SW480 (cell line): ENCODE data around the gene NSMF.

Source experiments
- DNase-seq: peaks from one replicate; pipeline ENCODE4 v3.0.0-alpha.2; 2016; ENCODE audit warnings: low spot score

NSMF gene

DNA sequence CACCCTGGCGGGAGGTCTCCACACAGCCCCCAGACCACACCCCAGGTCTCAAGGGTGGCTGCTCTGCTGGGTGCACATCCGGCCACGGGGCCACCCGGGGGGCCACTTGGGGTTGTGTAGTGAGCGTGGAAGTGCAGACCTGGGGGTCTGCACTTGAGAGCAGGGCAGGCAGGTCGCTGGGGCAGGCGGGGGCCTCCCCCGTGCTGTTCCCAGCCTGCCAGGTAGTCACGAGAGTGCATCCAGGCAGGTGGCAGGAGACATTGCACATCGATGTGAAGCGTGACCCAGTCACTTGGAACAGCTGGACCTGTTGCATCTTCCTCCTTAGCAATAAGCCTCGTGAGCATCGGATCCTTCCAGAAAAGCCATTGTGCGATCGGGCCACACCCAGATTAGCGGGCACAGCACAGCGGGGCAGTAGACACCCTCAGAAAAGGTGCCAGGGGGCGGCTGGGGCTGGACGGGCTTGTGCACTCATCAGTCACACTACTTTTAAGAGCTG lies 13.2 kb downstream of the NSMF start:
- peak; percentile 77 for DNase-seq

DNA sequence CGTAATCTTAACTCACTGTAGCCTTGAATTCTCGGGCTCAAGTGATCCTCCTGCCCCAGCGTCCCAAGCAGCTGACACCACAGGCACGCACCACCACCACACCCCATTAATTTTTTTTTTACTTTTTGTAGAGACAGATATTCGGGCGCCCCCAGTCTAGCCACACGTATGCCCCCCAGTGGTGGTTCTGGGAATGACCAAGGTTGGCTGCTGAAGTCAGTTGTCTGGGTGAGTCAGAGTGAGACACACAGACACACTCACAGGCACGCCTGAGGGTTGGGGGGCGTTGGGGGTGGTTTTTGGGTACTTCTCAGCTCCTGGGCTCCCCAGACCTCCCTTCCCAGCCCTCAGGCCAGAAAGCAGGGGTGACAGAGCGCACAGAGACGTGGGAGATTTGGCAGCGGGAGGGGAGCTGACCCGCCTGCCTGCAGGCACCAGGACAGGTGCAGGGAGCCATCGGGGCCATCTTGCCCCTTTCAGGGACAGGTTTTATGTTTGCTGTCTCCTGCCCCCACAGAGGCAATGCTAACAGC lies 13.8 kb downstream of the NSMF start:
- DNase-seq, result peak; percentile 88

DNA sequence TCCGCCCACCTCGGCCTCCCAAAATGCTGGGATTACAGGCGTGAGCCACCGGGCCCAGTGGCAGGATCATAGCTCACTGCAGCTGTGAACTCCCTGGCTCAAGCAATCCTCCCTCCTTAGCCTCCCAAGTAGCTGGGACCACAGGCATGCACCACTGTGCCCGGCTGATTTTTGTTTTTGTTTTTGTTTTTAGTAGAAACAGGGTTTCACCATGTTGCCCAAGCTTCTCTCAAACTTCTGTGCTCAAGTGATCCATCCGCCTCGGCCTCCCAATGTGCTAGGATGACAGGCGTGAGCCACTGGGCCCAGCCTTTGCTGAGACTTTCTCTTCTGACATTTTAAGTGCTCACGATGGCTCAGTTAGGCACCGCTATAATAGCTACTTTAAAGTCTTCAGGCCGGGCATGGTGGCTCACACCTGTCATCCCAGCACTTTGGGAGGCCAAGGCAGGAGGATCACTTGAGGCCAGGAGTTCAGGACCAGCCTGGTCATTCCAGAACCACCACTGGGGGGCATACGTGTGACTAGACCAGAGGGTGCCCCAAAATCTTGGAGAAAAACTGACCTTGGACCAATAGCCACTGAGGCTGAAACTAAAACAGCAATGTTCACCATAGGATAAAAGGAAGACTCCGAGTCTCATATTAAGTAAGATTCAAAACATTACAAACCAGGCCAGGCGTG lies 14.9 kb downstream of the NSMF start:
- peak; percentile 57 for DNase-seq

DNA sequence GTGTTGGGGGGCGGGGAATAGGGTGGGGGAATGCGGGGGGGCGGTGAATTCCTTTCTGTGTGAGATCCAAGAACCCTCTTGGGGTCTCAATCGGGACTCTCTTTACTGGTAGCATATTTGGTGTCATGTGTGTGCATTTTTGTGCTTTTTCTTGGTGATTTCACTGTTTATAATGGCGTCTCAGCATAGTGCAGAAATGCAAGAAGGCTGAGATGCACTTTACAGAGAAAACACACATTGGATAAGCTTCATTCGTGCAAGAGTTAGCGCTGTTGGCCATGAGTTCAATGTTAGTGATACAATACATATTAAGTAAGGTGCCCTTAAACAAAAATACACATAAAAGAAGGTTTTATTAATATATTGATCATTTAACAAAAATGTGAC lies 17.2 kb downstream of the NSMF start:
- DNase-seq, result peak; percentile 78

DNA sequence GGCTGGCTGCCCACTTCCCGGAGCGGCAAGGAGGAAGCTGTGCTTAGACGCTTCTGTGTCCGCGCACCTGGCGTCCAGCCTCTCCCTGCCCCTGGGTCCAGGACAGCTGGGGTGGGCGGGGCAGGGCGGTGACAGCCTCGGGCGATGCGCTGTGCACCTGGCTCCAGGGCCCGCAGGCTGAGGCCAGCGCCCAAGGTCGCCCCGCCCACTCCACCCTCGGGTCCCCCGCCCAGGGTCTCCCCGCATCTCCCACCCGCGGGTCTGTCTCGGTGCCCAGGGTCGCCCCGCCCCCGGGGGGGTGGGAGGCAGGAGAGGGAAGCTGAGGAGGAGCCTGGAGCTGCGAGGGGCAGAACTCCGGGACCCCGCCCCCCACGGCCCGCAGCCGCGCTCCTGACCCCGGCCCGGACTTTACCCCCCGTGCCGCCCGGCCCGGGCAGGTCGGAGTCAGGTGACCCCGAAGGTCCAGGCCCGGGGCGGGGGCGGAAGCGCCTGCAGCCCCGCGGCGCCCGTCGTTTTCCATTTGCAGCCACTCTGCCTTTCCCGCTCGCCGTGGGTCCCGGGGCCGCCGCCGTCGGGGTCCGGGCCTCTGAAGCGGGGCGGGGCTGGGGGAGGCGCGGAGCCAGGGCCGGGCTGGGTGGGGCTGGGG lies 17.7 kb downstream of the NSMF start, which contains the start of gene ENTPD8:
TSS of gene ENTPD8 (minus strand) at position 69 of the 646 bp plus-strand sequence. CDS start 3,072 bp downstream, outside the sequence.
- peak; percentile 91 for DNase-seq

DNA sequence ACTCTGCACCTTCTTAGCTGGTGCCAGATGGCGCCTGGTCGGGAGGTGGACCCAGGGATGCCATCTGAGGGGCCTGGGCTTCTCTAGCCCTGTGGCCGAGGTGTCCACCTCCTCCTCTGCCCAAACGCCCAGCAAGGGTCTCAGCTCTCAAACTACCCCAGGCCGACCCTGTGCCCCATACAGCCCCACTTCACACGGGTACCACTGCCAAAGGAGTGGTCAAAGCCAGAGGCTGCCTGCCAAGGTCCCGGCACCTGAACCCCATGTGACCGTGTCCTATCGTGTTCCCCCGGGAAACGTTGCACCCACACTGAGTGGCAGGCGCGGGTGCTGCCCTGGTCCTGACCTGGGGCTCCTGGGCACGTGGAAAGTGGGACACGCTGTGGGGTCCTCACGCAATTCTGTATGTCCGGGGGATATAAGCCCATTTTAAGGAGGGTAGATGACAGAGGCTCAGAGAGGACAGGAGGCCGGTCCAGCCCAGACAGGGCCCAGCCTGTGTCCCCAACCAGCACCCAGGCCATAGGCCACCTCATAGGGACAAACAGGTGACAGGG lies 19.9 kb downstream of the NSMF start:
- DNase-seq, result no peak

DNA sequence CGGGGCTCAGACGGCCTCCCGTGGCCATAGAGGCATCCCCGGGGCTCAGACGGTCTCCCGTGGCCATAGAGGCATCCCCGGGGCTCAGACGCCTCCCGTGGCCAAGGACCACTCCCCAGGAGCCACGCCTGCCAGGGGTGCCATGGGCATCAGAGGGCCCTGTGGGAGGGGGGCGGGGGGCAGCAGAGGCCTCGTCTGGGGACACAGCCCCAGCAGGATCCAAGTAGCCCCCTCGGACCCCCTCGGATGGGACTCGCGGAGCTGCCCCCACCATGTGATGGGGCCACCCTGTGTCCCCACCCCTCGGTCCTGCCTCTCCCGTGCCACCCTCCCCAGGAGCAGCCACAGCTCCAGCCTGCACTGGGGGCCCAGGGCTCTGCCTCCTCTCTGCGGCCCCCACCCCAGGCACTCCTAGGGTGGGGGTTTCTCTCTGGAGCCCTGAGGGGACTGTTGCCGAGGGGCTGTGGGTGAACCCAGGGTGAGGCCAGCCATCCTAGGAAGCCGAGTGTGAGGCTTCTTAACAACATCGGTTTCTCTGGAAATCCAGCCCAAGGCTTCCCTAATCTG lies 20.5 kb downstream of the NSMF start:
- DNase-seq, result no peak

DNA sequence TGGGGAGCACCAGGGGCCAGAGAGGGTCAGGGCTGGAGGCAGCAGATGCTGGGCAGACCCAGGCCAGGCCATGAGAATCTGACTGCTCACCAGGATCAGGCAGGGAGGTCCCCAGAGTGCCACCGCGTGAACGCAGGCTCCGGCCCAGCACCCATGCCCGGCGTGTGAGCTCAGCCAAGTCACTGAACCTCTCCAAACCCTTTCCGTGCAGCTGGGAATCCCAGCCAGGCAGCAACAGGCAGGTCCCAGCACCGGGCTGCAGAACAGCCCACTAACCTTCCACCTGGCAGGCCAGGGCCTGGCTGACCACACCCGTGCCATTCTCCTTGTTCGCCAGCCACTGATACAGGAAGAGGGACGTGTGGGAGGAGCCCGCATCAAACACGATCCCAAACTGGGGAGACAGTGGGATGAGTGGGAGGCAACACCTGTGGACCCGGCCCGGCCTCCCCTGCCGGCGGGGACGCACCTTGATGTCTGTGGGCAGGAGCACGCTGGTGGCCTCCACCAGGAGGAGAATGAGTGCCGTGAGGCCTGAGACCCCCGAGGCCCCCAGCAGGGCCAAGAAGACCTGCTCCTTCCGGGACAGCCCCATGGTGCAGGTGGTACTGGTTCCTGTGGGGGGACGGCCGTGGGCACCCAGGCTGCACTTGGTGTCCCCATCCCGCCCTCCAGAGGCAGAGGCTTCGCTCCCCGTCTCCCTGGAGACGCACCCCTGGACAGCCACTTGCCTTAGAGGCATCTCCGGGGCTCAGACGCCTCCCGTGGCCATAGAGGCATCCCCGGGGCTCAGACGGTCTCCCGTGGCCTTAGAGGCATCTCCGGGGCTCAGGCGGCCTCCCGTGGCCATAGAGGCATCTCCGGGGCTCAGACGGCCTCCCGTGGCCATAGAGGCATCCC lies 21.2 kb downstream of the NSMF start:
- DNase-seq, result peak; percentile 83

DNA sequence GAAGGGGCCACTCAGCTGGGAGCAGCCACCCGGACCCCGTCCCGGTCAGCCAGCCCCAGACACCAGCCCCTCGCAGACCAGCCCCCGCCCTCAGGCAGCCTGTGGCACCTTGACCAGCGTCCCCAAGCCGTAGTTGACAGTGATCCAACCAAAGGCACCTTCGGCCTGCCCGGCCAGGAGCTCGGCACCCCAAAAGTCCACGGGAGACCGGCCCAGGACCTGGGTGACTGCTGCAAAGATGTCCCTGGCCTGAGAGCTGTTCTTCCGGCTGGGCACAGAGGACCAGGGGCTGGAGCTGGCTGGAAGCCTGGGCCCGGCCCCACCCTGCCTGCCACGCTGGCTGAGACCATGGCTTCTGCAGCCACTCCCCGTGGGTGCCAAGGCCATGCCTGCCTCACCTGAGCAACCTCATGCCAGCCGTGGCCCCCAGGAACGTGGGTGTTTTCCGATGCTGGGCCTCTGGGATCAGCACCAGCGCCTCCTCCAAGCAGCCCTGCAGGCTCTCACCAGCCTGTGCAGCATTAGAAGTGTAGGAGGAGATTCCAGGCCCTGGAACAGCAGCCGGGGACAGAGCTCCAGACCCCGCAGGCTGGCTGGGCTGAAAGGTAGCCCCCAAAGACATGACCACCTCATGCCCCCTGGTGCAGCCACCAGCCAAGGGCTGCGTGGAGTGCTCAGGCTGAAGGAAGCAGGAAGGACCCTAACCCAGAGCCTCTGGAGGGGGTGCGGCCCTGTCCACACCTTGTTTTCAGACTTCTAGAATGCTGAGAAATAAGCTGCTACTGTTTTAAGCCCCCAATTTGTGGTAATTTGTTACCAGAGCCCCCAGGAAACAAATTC lies 22.2 kb downstream of the NSMF start:
- DNase-seq, result no peak

DNA sequence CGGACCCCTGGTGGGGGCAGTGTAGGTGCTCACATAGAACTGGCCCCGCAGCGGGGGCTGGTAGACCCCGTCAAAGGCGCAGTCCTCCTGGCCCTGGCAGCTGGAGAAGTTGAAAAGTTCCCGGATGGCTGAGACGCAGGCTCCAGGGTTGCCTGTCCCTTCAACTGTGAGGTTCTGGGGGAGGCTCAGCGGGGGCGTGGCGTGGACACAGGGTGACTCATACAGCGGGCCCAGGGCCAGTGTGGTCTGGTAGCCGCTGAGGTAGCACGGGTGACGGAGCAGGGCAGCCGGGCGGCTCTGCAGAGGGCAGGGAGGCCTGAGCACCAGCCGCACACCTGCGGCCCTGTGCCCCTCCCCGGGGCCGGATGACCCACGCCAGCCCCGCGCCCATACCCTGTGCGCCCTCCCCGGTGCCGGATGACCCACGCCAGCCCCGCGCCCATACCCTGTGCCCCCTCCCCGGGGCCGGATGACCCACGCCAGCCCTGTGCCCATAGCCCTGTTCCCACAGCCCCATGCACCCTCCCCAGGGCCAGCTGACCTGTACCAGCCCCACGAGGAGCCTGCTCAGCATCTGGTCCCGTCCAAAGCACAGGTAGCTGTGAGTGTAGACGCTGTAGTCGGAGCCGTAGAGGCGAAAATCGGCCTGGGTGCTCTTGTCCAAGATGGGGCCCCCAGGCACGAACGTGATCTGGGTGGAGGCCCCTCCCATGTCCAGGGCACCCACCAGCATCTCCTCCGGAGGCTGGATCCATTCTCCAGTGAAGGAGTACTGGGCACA lies 23.0 kb downstream of the NSMF start:
- peak; percentile 90 for DNase-seq

DNA sequence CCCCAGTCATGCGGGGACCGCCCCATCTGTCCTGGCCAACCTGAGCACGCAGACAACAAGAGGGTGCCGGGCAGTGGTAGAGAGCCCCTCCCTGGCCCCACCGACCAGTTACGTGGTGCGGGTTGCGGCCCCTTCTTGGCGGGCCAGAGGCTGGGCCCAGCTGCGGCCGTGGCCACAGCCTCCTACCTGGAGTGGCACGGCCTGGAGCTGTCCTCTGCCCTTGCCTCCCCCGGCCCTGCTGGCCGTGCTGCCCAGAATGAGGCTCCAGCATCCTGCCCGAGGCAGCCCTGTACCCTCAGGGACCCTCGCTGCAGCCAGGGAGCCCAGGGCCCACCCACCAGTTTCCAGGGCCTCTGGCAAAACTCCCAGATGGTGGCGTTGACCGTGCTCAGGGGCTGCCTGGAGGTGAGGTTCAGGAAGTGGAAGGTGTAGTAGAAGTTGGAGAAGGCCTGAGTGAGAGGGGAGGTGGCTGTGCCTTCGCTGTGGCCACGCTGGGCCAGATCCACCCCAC lies 23.7 kb downstream of the NSMF start:
- DNase-seq, result no peak

DNA sequence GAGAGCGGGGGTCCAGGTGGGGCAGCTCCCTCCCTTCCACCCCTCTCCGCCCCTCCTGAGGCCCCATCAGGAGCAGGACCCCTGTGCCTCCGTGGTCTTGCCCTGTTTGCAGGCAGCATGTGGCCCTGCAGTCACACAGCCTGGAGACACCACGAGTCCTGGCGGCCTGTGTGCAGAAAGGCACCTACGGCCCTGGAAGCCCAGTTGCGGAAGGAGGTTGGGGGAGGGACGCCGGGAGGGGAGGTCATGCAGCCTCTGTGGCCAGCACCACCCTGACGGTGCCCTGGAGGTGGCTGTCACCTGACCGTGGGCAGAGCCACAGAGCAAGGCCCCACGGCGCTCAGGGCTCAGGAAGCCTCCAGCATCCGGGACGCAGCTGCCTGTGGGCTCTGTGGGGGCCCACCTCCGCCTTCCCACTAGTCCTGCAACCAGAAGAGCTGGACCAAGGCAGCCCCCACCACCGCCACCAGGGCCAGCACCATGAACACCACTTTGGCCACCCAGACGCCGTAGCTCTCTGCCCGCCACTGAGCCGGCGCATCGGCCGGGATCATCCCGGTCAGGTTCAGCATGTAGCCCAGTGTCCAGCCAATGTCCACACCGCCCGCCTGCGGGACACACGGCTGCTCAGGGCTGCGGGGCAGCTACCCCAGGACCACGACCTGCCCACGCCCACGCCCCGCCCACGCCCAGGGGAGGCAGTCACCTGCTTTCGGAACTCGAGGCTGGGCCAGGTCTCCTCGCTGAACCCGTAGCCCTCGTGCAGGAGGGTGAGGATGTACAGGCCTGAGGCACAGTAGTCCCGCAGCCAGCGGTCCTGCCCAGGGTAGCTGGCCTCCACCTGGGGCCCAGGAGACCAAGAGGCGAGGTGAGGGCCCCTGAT lies 24.4 kb downstream of the NSMF start:
- no peak for DNase-seq

DNA sequence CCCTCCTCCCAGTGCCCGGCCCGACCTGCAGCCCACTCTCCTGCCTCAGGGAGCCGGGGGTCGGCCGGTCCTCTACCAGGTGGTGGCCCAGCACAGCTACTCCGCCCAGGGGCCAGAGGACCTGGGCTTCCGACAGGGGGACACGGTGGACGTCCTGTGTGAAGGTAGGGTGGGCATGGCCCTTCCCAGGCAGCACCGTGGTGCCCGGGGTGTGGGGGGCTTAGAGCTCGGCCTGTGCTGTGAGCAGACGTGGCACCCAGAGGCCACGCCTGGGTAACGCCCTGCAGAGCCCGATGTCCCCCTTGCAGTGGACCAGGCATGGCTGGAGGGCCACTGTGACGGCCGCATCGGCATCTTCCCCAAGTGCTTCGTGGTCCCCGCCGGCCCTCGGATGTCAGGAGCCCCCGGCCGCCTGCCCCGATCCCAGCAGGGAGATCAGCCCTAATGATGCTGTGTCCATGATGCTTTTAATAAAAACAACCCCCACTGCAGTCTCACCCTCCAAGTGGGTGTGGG lies 25.2 kb downstream of the NSMF start:
- no peak for DNase-seq

DNA sequence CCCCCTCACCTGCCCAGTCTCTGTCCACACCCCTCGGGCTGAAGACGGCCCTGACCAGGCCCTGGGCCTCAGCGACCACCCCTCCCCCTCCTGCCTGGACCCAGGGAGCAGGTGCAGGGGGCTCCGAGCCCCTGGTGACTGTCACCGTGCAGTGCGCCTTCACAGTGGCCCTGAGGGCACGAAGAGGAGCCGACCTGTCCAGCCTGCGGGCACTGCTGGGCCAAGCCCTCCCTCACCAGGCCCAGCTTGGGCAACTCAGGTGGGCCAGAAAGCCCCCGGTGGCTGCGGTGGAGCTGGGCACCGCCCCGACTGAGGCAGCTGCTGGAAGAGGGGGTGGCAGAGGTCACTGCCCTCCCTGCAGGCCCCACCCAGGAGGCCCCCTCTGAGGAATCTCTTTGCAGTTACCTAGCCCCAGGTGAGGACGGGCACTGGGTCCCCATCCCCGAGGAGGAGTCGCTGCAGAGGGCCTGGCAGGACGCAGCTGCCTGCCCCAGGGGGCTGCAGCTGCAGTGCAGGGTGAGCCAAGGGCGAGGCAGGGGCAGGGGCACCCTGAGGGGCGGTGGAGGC lies 25.7 kb downstream of the NSMF start:
- DNase-seq, result no peak

DNA sequence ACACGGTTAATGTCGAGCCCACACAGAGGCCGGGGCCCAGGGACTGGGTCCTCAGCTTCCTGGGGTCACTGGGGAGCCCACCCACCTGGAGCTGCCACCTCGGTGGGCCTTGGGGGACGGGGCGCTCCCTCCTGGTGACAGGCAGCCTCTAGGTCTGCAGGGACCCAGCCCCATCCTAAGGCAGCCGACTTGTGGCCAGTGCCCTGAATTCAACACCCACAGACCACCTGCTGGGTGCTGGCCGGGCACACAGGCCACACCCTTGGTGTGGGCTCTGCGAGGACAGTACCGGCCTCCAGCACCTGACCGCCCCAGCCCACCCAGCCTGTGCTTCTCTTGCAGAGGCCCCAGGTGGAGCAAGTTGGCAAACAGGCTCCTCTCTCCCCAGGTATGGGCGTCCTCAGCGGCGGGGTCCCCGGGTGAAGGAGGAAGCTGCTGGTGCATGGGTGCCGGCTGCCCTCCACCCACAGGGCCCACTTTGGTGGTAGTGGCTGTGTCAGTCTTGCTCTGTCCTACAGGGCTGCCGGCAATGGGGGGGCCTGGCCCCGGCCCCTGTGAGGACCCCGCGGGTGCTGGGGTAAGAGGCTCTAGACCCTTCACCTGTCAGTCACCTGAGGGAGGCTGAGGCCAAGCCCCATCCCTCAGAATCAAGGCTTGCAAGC lies 26.3 kb downstream of the NSMF start:
- DNase-seq, result no peak

DNA sequence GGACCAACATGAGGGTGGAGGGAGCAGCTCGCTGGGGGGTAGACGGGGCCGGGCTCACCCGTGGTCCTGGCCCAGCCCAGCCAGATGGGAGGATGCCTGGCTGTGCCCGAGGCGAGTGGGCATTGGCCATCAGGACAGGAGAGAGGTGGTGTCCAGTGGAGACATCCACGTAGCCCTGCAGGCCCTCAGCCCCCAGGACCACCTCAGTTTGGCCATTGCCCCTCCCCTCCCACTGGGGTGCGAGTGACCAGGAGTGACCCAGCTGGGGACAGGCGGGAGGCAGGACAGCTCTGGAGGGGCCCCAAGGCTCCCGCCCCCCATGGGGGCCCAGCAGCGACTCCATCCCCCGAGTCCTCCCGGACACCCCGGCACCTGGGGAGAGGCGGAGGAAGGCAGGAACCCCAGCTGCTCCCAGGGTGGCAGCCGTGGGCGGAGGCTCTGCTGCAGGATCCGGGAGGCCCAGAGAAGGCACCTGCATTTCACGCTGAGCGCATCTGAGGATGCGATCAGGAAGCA lies 27.7 kb downstream of the NSMF start:
- DNase-seq, result no peak

DNA sequence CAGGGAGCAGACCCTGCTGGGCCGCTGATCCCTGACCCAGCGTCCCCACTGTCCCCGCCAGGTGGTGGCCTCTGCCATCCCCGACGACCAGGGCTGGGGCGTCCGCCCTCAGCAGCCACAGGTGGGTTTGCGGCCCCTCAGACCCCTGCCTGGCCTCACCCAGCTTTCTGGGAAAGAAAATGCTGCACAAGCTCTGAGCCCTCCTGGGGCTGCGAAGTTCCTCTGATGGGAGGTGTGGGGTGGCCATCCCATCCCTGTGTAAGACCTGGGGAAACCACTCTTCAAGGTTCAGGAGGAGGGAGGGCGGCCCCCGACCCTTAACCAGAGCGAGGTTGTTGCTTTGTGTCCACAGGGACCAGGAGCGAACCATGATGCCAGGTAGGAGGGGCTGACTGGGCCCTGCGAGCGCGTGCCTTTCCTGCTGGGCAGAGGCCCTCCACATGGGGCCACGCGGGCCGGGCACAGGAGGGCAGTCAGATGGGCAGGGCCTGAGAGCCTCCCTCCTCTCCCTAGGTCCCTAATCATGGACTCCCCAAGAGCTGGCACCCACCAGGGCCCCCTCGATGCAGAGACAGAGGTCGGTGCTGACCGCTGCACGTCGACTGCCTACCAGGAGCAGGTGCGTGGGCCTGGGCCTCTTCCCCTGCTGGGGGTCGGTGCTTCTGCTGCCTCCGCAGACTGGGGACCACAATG lies 28.3 kb downstream of the NSMF start:
- DNase-seq, result no peak
